A549 (cell line): ENCODE measurements around the gene NLN. TPM values are rescaled to one million over a fixed set of nuclear protein-coding genes. Genes with fewer than 3 reads are reported as not detected.

Experiments
- ATAC-seq, 2 experiments: fragments of 200-7000 bp in 1 of 2; fragments of >200 bp in 1 of 2; cut with Nextera tagmentation in 1 of 2; cut with Tn5 transposase in 1 of 2; 3 replicates each; pipeline versions ENCODE4 v1.8.0 to v1.9.1; 2018 to 2020; ENCODE audit warnings: mild to moderate bottlenecking in 1 of 2, moderate library complexity in 1 of 2
- CTCF ChIA-PET: fragments of 300-600 bp; sonication (Branson Sonifier 250); formaldehyde crosslinking; extraction: SDS; loops from one replicate; lab custom pipeline; 2021; ENCODE audit warnings: antibody characterized with exemption, inconsistent platforms; lab: Yijun Ruan, JAX
- POLR2A ChIA-PET: fragments of 350-600 bp; formaldehyde crosslinking; extraction: SDS; loops from one replicate; lab custom pipeline; 2021; ENCODE audit warnings: antibody characterized with exemption, inconsistent platforms; lab: Yijun Ruan, JAX
- DNase-seq, 2 experiments: peaks; one replicate each; pipeline versions ENCODE4 v3.0.0 to v3.0.0-alpha.2; 2011 to 2016; ENCODE audit warnings: low read depth in 1 of 2, low spot score in 1 of 2
- FAIRE-seq: peaks from 2 replicates; lab custom pipeline; 2011; peaks lifted over from hg19 to GRCh38; lab: Jason Lieb, UNC
- H3K27ac ChIP-seq, 2 experiments: fragments of >200 bp; sonication (Bioruptor Twin); formaldehyde crosslinking; 3 replicates each; pipeline ENCODE4 v1.5.1; 2016 to 2017
- H3K4me1 ChIP-seq: fragments of >200 bp; sonication (Bioruptor Twin); formaldehyde crosslinking; 3 replicates; pipeline ENCODE4 v1.6.1; 2016
- H3K4me2 ChIP-seq: fragments of >200 bp; sonication (Bioruptor Twin); formaldehyde crosslinking; 3 replicates; pipeline ENCODE4 v1.6.1; 2016
- H3K4me3 ChIP-seq: fragments of >200 bp; sonication (Bioruptor Twin); formaldehyde crosslinking; 3 replicates; pipeline ENCODE4 v1.5.1; 2016
- H3K9me3 ChIP-seq: fragments of >200 bp; sonication (Bioruptor Twin); formaldehyde crosslinking; 3 replicates; pipeline ENCODE4 v1.6.1; 2016
- CBX2 ChIP-seq: fragments of 200-600 bp; sonication (generic); IDR thresholded peaks from 2 replicates; pipeline ENCODE4 v1.6.1; 2016; ENCODE audit warnings: low read depth, mild to moderate bottlenecking, borderline replicate concordance
- CHD2 ChIP-seq: fragments of 150-350 bp; IDR thresholded peaks from 2 replicates; pipeline ENCODE4 v1.6.1; 2014; ENCODE audit warnings: low read length; ENCODE audit not compliant: partially characterized antibody
- E2F6 ChIP-seq: IDR thresholded peaks from 2 replicates; pipeline ENCODE4 v1.6.1; 2012; ENCODE audit warnings: low read depth, borderline replicate concordance
- EHF ChIP-seq: fragments of 250-450 bp; sonication (Bioruptor Pico); IDR thresholded peaks from 2 replicates; pipeline ENCODE4 v1.5.0; 2020; ENCODE audit warnings: mild to moderate bottlenecking
- ESRRA ChIP-seq: fragments of 150-350 bp; IDR thresholded peaks from 2 replicates; pipeline ENCODE4 v1.6.1; 2014; ENCODE audit warnings: mild to moderate bottlenecking, low read length, borderline replicate concordance
- FOSL2 ChIP-seq, 2 experiments: fragments of 450-650 bp in 1 of 2; fragments of >200 bp in 1 of 2; sonication (Bioruptor Twin) in 1 of 2; formaldehyde crosslinking; IDR thresholded peaks; 2 replicates each; pipeline versions ENCODE4 v1.5.0 to v1.6.1; 2016 to 2020; ENCODE audit warnings: mild to moderate bottlenecking in 1 of 2, moderate library complexity in 1 of 2
- HDAC2 ChIP-seq: fragments of 200-600 bp; sonication (generic); IDR thresholded peaks from 2 replicates; pipeline ENCODE4 v1.6.1; 2016
- HEYL ChIP-seq: fragments of 250-450 bp; sonication (Bioruptor Pico); IDR thresholded peaks from 2 replicates; pipeline ENCODE4 v1.8.0; 2021; ENCODE audit warnings: mild to moderate bottlenecking, moderate library complexity
- HMGXB4 ChIP-seq: fragments of 250-450 bp; sonication (Bioruptor Pico); IDR thresholded peaks from 2 replicates; pipeline ENCODE4 v1.5.0; 2021; ENCODE audit warnings: mild to moderate bottlenecking, moderate library complexity, borderline replicate concordance
- KDM1A ChIP-seq: fragments of 200-600 bp; sonication (generic); IDR thresholded peaks from 2 replicates; pipeline ENCODE4 v1.6.1; 2016; ENCODE audit warnings: low read depth, mild to moderate bottlenecking
- MYC ChIP-seq: IDR thresholded peaks from 2 replicates; pipeline ENCODE4 v1.6.1; 2012; ENCODE audit warnings: mild to moderate bottlenecking, inconsistent platforms, low read length, improper control_type of control experiment, borderline replicate concordance
- NFE2L2 ChIP-seq: fragments of 150-350 bp; conservative IDR thresholded peaks from 2 replicates; pipeline ENCODE4 v1.6.1; 2014; ENCODE audit warnings: low read length
- NPAS2 ChIP-seq: fragments of 250-450 bp; sonication (Bioruptor Pico); IDR thresholded peaks from 2 replicates; pipeline ENCODE4 v1.8.0; 2022; ENCODE audit warnings: mild to moderate bottlenecking, moderate library complexity, borderline replicate concordance
- PBX3 ChIP-seq: IDR thresholded peaks from 2 replicates; pipeline ENCODE4 v1.6.1; 2012
- PHF8 ChIP-seq: fragments of 200-600 bp; sonication (generic); IDR thresholded peaks from 2 replicates; pipeline ENCODE4 v1.6.1; 2016; ENCODE audit warnings: low read depth, mild to moderate bottlenecking, antibody characterized with exemption, moderate library complexity, borderline replicate concordance
- POLR2A ChIP-seq: IDR thresholded peaks from 2 replicates; pipeline ENCODE4 v1.6.1; 2012; ENCODE audit warnings: mild to moderate bottlenecking, low read length
- TP53 ChIP-seq: fragments of 250-450 bp; sonication (Bioruptor Pico); IDR thresholded peaks from 2 replicates; pipeline ENCODE4 v1.5.0; 2021; ENCODE audit warnings: mild to moderate bottlenecking, moderate library complexity
- WGBS: methylation state at CpG from one replicate; pipeline ENCODE4 v1.1.6; 2017; ENCODE audit errors: missing lambda C conversion rate; 5-methylcytosine and 5-hydroxymethylcytosine counted together
- polyA plus RNA-seq, 4 experiments: library from polyadenylated mRNA; depleted of rRNA in 3 of 4; stranded (reverse); fragments of >200 nt; fragmentation: RNase III in 1 of 4; extraction: RNeasy Plus Mini Kit Qiagen cat#74134 plus additional on column Dnase treatment in 1 of 4; gene quantifications; 2 replicates in 3 of 4; 3 replicates in 1 of 4; pipeline ENCODE4 v1.2.3, GENCODE V29; 2011 to 2017
- TF ChIP-seq, protein P1 (sequence below): fragments of 450-650 bp; IDR thresholded peaks from 2 replicates; pipeline ENCODE4 v1.6.1; 2014; ENCODE audit warnings: antibody characterized with exemption
- TF ChIP-seq, protein P2 (sequence below): fragments of >200 bp; sonication (Bioruptor Twin); formaldehyde crosslinking; IDR thresholded peaks from 3 replicates; pipeline ENCODE4 v1.6.1; 2016
- TF ChIP-seq, protein P3 (sequence below): fragments of >200 bp; sonication (Bioruptor Twin); formaldehyde crosslinking; IDR thresholded peaks from 2 replicates; pipeline ENCODE4 v1.6.1; 2016
- TF ChIP-seq, protein P4 (sequence below): fragments of 250-450 bp; sonication (Bioruptor Pico); IDR thresholded peaks from 2 replicates; pipeline ENCODE4 v1.5.0; 2020; ENCODE audit warnings: low read depth, mild to moderate bottlenecking, moderate library complexity
- TF ChIP-seq, protein P5 (sequence below): IDR thresholded peaks from 2 replicates; pipeline ENCODE4 v1.6.1; 2012
- TF ChIP-seq, protein P6 (sequence below): fragments of 200-600 bp; sonication (generic); IDR thresholded peaks from 2 replicates; pipeline ENCODE4 v1.6.1; 2016; ENCODE audit warnings: antibody characterized with exemption, mild to moderate bottlenecking, moderate library complexity

NLN gene
- polyA plus RNA-seq, 2 of the 4 experiments (the other 2 are of a cell fraction), result 69.3 to 88.9 TPM

DNA sequence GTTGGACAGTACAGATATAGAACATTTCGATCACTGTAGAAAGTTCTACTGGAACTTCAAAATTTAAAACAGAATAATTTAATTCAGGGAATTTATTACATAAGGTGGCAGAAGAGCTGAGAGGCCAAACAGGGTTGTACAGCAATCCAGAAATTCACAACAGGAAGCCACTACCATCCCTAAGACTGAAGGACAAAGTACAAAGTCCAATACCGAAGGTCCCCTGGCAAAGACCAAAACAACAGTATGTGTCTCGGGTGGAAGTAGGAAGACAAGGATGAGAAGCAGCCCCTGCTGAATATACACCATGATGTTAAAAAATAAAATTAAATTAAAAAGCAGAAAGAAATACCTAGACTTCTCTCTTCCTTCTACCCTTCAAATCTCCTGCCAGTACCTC, 20.0 kb upstream of the NLN start:
- CTCF ChIA-PET, result interaction anchor here (0.5 to 0.7 kb wide), 2 partner anchors 10 to 12 kb away, joined by 3 read pairs; no protein-coding TSS in a partner anchor

DNA sequence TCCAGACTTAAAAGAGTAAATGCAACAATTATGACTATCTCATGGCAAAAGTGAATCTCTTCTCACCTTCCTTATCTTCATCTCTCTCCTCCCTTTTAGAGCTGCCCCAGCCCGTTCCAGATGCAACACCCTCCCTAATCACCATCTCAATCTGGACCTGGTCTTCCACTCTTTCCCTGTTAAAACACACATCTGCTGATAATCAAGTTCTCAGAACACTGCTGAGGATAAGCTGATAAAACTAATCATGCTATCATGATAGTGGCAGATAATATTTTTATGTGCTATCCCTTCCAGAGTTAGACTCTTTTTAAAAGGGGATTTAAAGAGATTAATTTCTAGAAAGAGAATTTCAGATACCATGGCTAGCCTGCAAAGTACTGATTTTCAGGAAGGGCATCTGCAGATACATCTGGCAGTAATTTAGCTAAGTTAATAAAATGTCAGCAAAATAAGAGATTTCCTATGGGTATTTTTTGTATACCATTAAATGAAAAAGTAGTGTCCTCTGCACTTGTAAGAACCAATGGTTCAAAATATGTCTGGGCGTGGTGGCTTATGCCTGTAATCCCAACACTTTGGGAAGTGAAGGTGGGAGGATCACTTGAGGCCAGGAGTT, 17.3 kb upstream of the NLN start:
- DNase-seq (no peak), ATAC-seq (no peak), FAIRE-seq (no peak)
- ChIA-PET CTCF (no interaction called here), POLR2A (no interaction called here)
- Histone ChIP-seq H3K4me1 (no peaks in the 10 kb centered on the region), H3K4me3 (no peak overlapping the region), H3K27ac (no peak overlapping the region), H3K4me2 (no peak overlapping the region), H3K9me3 (no peaks in the 10 kb centered on the region)
- WGBS, result 89% methylated on average over 2 of the region's 2 CpGs
- TF ChIP-seq, protein P1, sequence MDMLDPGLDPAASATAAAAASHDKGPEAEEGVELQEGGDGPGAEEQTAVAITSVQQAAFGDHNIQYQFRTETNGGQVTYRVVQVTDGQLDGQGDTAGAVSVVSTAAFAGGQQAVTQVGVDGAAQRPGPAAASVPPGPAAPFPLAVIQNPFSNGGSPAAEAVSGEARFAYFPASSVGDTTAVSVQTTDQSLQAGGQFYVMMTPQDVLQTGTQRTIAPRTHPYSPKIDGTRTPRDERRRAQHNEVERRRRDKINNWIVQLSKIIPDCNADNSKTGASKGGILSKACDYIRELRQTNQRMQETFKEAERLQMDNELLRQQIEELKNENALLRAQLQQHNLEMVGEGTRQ, result no peak
- no peak for TF ChIP-seq NPAS2 (CRISPR knock-in tag)
- TF ChIP-seq FOSL2 (IDR thresholded peaks at IDR 0.05), result no peak
- TF ChIP-seq FOSL2 (CRISPR knock-in tag; IDR thresholded peaks at IDR 0.05), result no peak
- TF ChIP-seq HDAC2, result no peak
- TF ChIP-seq, protein P2, sequence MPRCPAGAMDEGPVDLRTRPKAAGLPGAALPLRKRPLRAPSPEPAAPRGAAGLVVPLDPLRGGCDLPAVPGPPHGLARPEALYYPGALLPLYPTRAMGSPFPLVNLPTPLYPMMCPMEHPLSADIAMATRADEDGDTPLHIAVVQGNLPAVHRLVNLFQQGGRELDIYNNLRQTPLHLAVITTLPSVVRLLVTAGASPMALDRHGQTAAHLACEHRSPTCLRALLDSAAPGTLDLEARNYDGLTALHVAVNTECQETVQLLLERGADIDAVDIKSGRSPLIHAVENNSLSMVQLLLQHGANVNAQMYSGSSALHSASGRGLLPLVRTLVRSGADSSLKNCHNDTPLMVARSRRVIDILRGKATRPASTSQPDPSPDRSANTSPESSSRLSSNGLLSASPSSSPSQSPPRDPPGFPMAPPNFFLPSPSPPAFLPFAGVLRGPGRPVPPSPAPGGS, result no peak
- no peak for TF ChIP-seq HMGXB4 (CRISPR knock-in tag)
- TF ChIP-seq, protein P3, sequence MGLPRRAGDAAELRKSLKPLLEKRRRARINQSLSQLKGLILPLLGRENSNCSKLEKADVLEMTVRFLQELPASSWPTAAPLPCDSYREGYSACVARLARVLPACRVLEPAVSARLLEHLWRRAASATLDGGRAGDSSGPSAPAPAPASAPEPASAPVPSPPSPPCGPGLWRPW, result no peak

More for the DNA sequence above, 20.0 kb upstream of the NLN start:
- DNase-seq (no peak), FAIRE-seq (no peak), ATAC-seq (no peak)
- H3K4me2 ChIP-seq, result no peak overlapping the region
- H3K4me1 ChIP-seq, result no peaks in the 10 kb centered on the region
- no peak overlapping the region for H3K4me3 ChIP-seq
- H3K9me3 ChIP-seq, result no peaks in the 10 kb centered on the region
- POLR2A ChIA-PET, result no interaction called here
- 93% methylated on average over 3 of the region's 3 CpGs for WGBS
- H3K27ac ChIP-seq, result no peak overlapping the region
- no peak for TF ChIP-seq POLR2A
- TF ChIP-seq, protein P4, sequence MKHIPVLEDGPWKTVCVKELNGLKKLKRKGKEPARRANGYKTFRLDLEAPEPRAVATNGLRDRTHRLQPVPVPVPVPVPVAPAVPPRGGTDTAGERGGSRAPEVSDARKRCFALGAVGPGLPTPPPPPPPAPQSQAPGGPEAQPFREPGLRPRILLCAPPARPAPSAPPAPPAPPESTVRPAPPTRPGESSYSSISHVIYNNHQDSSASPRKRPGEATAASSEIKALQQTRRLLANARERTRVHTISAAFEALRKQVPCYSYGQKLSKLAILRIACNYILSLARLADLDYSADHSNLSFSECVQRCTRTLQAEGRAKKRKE, result no peak
- no peak for TF ChIP-seq MYC
- TF ChIP-seq E2F6, result no peak
- no peak for TF ChIP-seq TP53
- no peak for TF ChIP-seq KDM1A
- no peak for TF ChIP-seq CHD2
- no peak for TF ChIP-seq PBX3
- TF ChIP-seq HEYL (CRISPR knock-in tag), result no peak
- TF ChIP-seq PHF8, result no peak
- TF ChIP-seq, protein P5, sequence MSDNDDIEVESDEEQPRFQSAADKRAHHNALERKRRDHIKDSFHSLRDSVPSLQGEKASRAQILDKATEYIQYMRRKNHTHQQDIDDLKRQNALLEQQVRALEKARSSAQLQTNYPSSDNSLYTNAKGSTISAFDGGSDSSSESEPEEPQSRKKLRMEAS, result no peak
- no peak for TF ChIP-seq EHF
- TF ChIP-seq, protein P3, result no peak
- TF ChIP-seq CBX2, result no peak
- TF ChIP-seq ESRRA, result no peak
- TF ChIP-seq, protein P6, sequence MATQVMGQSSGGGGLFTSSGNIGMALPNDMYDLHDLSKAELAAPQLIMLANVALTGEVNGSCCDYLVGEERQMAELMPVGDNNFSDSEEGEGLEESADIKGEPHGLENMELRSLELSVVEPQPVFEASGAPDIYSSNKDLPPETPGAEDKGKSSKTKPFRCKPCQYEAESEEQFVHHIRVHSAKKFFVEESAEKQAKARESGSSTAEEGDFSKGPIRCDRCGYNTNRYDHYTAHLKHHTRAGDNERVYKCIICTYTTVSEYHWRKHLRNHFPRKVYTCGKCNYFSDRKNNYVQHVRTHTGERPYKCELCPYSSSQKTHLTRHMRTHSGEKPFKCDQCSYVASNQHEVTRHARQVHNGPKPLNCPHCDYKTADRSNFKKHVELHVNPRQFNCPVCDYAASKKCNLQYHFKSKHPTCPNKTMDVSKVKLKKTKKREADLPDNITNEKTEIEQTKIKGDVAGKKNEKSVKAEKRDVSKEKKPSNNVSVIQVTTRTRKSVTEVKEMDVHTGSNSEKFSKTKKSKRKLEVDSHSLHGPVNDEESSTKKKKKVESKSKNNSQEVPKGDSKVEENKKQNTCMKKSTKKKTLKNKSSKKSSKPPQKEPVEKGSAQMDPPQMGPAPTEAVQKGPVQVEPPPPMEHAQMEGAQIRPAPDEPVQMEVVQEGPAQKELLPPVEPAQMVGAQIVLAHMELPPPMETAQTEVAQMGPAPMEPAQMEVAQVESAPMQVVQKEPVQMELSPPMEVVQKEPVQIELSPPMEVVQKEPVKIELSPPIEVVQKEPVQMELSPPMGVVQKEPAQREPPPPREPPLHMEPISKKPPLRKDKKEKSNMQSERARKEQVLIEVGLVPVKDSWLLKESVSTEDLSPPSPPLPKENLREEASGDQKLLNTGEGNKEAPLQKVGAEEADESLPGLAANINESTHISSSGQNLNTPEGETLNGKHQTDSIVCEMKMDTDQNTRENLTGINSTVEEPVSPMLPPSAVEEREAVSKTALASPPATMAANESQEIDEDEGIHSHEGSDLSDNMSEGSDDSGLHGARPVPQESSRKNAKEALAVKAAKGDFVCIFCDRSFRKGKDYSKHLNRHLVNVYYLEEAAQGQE, result no peak
- no peak for TF ChIP-seq NPAS2 (CRISPR knock-in tag)
- no peak for TF ChIP-seq NFE2L2
